Heart right ventricle (tissue), 16 donors: ENCODE data around the gene TMTC2. TPM values are rescaled to one million over a fixed set of nuclear protein-coding genes. Genes with fewer than 3 reads are reported as not detected.

Experiments used
- ATAC-seq, 8 donors: fragments of 200-7000 bp; cut with Tn5 transposase; one replicate each; pipeline ENCODE4 v1.9.1; 2020; ENCODE audit warnings: mild to moderate bottlenecking in 8 of 8, moderate library complexity in 8 of 8, moderate number of reproducible peaks in 1 of 8
- DNase-seq, 2 donors: peaks; one replicate each; pipeline ENCODE4 v3.0.0-alpha.2; 2020
- H3K27ac ChIP-seq, 10 donors: fragments of 200-600 bp; sonication (generic) in 2 of 10; one replicate each; pipeline versions ENCODE4 v1.5.0 to v1.8.0; 2020 to 2022; ENCODE audit warnings: mild to moderate bottlenecking in 3 of 10
- H3K27me3 ChIP-seq, 7 donors: fragments of 200-600 bp; one replicate each; pipeline ENCODE4 v1.8.0; 2021 to 2022; ENCODE audit warnings: mild to moderate bottlenecking in 2 of 7
- H3K36me3 ChIP-seq, 9 donors: fragments of 200-600 bp; sonication (generic) in 1 of 9; one replicate each; pipeline versions ENCODE4 v1.5.0 to v1.8.0; 2020 to 2022; ENCODE audit warnings: mild to moderate bottlenecking in 2 of 9
- H3K4me1 ChIP-seq, 9 donors: fragments of 200-600 bp; sonication (generic) in 1 of 9; one replicate each; pipeline versions ENCODE4 v1.5.0 to v1.8.0; 2020 to 2022; ENCODE audit warnings: mild to moderate bottlenecking in 4 of 9
- H3K4me3 ChIP-seq, 10 donors: fragments of 200-600 bp; sonication (generic) in 2 of 10; one replicate each; pipeline versions ENCODE4 v1.5.0 to v1.8.0; 2020 to 2022; ENCODE audit warnings: mild to moderate bottlenecking in 7 of 10, moderate library complexity in 2 of 10
- H3K9me3 ChIP-seq, 11 donors: fragments of 200-600 bp in 10 of 11; sonication (generic) in 2 of 11; one replicate each; pipeline versions ENCODE4 v1.5.0 to v1.8.0; 2013 to 2022; ENCODE audit warnings: mild to moderate bottlenecking in 2 of 11, control low read depth in 1 of 11, moderate library complexity in 1 of 11
- WGBS, 2 donors: extraction: QIAGEN DNeasy Blood & Tissue Kit; methylation state at CpG; one replicate each; pipeline ENCODE4 v1.1.7; 2013; ENCODE audit warnings: inconsistent platforms in 1 of 2; 5-methylcytosine and 5-hydroxymethylcytosine counted together
- intact Hi-C, 10 donors: fragments of 100-400 bp; cut with DNase I; formaldehyde crosslinking; loops; one replicate each; pipeline versions ENCODE4 v1.11.1 to v1.14.2; 2022
- polyA plus RNA-seq, 2 donors: library from polyadenylated mRNA; stranded (reverse); fragments of 200-250 nt; gene quantifications; one replicate each; pipeline ENCODE4 v1.2.3, GENCODE V29; 2013
- total RNA-seq, 10 donors: library from RNA; stranded (reverse); fragmentation: NEBNext Ultra II Directional in 3 of 10; extraction: Animal tissue kit (Norgen Biotek cat#: 25700) in 3 of 10; gene quantifications; one replicate each; pipeline versions ENCODE4 v1.2.1 to v1.2.4, GENCODE V29; 2021 to 2023
- TF ChIP-seq, protein P1 (sequence below), 9 donors: fragments of 200-600 bp; sonication (generic) in 2 of 9; IDR thresholded peaks; one replicate each; pipeline versions ENCODE4 v1.5.0 to v1.8.0; 2021 to 2022; ENCODE audit warnings: antibody characterized with exemption in 9 of 9, mild to moderate bottlenecking in 5 of 9, moderate library complexity in 1 of 9
- donor health status: Arrhythmogenic right ventricular cardiomyopathy.
- donor health status: ischemic (EF 13 %, LVEDD 7.1; RV severe dilation, severe dysfunction).
- donor health status: healthy with polysubstance abuse.
- donor health status: DM: no; HTN: yes; CAD: no.
- donor health status: DM: no; HTN: no; CAD: no.
- donor health status: ischemic (EF 25% LVEDD 6.9; RV normal size, moderate dysfunction).
- donor health status: ischemic (EF 25% LVEDD 5.7; RV mildly dilated, moderate dysfunction).
- donor health status: healthy.
- donor health status: DM: yes; HTN: yes; CAD: no.
- donor health status: Ischemic cardiomyopathy.
- donor health status: ischemic (EF 35%, LVEDD 5.7; RV mildly dilated, moderate dysfunction).
- donor health status: nonischemic (EF 11% LVEDD 7.7; RV severe dilation, severe dysfunction).
- donor health status: DM: yes; HTN: yes; CAD: no.
- donor health status: PGD.
- donor health status: ischemic (EF 29% LVEDD 5.4; RV normal size, mild dysfunction).
- donor health status: nonischemic (EF 23%, LVEDD 6.1; RV moderate dilation, normal function).

Gene TMTC2
- total and polyA plus RNA-seq, 12 donors, result 1.6 to 4.4 (median 2.6) TPM

DNA sequence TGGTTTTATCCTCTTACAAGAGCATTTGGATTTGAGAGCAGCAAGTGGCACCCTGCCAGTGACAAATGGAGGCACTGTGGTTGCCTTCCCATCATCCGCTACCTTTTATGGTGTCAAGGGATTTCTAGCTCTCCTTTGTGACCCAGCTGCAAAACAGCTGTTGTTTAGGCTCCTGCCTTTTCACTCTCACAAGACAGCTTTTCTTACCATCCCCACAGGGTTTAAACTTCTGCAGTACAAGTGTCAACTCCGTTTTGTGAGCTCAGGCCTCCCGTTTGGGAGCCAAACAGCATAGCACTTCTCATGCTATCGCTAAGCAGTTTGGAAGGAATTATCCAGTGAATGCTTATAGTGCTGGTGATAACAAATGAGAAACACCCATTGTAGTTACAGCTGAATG lies 331.4 kb downstream of the TMTC2 start:
- 57 to 66% methylated on average over 4 of the region's 4 CpGs for WGBS, 2 donors
- no peak for DNase-seq
- no peak overlapping the region for H3K27ac ChIP-seq

DNA sequence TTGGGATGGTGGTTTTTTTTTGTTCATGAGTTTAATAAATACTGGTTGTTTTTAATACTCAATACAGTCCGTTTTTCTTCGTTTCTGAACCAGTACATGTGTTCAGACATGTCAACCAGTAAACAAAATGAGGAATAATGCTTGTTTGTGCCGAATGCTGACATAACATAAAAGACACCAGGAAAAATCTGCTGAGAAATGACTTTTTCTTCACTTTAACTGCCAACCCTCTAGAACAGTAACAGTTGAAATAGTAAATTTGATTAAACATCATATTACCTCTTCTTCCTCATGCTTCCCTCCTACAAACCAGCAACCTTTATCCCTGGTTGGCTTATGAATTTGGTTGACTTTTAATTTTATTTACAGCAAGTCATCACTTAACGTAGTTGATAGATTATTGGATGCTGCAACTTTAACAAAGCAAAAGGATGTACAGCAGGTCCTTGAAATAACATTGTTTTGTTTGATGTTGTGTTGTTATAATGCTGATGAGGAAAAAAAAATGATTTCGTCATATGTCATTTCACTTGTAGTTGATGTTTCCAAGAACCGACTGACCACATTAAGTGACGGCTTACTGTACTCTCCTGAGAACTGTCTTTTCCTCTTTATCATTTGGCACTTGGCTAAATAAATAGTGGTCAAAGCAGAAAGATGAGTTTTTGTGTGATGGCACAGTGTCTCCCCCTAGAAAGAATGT lies 340.5 kb downstream of the TMTC2 start:
- TF ChIP-seq, protein P1, sequence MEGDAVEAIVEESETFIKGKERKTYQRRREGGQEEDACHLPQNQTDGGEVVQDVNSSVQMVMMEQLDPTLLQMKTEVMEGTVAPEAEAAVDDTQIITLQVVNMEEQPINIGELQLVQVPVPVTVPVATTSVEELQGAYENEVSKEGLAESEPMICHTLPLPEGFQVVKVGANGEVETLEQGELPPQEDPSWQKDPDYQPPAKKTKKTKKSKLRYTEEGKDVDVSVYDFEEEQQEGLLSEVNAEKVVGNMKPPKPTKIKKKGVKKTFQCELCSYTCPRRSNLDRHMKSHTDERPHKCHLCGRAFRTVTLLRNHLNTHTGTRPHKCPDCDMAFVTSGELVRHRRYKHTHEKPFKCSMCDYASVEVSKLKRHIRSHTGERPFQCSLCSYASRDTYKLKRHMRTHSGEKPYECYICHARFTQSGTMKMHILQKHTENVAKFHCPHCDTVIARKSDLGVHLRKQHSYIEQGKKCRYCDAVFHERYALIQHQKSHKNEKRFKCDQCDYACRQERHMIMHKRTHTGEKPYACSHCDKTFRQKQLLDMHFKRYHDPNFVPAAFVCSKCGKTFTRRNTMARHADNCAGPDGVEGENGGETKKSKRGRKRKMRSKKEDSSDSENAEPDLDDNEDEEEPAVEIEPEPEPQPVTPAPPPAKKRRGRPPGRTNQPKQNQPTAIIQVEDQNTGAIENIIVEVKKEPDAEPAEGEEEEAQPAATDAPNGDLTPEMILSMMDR (IDR thresholded peaks at IDR 0.05), result no peak
- 72 to 74% methylated on average over 7 of the region's 7 CpGs for WGBS, 2 donors
- intact Hi-C loops, result loop anchor here in 1 of 10 donors (2.0 kb wide), 1 partner anchor 16 kb away; no protein-coding TSS in a partner anchor
- no peaks in the 10 kb centered on the region for H3K27me3 ChIP-seq
- no peaks in the 10 kb centered on the region for H3K4me1 ChIP-seq
- no peaks in the 10 kb centered on the region for H3K9me3 ChIP-seq
- DNase-seq, result no peak
- no peak overlapping the region for H3K4me3 ChIP-seq
- H3K27ac ChIP-seq, result no peak overlapping the region
- H3K36me3 ChIP-seq, result no peaks in the 10 kb centered on the region
- no peak for ATAC-seq

More for the DNA sequence above, 331.4 kb downstream of the TMTC2 start:
- ATAC-seq, result peak in 2 of 8 donors; percentile 51 to 58
- TF ChIP-seq, protein P1 (IDR thresholded peaks at IDR 0.05), result no peak
- Histone ChIP-seq H3K27me3 (no peaks in the 10 kb centered on the region), H3K9me3 (no peaks in the 10 kb centered on the region), H3K4me1 (peaks cover 0 to 8% (median 4%) of the 10 kb centered on the region in 9 donors), H3K36me3 (no peaks in the 10 kb centered on the region), H3K4me3 (no peak overlapping the region)
- intact Hi-C loops, result no loop called here

DNA sequence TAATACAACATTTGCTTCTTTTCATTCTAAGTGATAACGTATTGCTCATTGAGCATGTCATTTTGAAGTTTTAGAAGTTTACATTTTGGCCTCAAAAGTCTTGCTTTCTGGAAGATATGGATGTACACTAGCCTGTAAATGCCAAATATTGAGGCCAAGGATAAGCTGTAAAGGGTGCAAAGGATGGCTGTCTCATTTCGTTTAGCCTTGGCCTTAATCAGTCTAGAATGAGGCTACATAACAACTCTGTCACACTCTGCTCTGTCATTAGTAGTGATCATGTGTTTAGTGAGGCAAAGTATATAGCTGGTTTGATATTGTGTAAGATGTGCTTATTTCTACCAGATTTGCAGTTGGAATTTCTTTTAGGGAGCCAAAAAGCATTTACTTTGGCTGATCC lies 344.5 kb downstream of the TMTC2 start:
- 59 to 74% methylated on average over 2 of the region's 2 CpGs for WGBS, 2 donors
- no peak for ATAC-seq
- no peak overlapping the region for H3K4me3 ChIP-seq
- TF ChIP-seq, protein P1 (IDR thresholded peaks at IDR 0.05), result no peak
- H3K9me3 ChIP-seq, result no peaks in the 10 kb centered on the region
- no peaks in the 10 kb centered on the region for H3K27me3 ChIP-seq
- H3K36me3 ChIP-seq, result no peaks in the 10 kb centered on the region
- intact Hi-C loops, result no loop called here
- no peak for DNase-seq
- no peaks in the 10 kb centered on the region for H3K4me1 ChIP-seq
- H3K27ac ChIP-seq, result no peak overlapping the region

DNA sequence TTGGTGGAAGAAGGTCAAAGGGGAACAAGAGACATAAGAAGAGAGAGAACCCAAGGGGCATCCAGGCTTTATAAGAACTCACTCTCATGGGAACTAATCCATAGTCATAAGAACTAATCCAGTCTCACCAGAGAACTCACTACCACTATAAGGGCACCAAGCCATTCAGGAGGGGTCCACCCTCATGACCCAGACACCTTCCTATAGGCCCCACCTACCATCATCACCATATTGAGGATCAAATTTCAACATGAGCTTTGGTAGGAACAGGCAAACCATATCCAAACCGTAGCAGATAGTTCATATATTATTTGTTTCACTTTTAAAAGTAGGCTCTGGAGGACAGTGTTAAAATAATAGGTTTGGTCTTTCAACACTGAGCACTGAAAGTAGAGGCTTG lies 350.1 kb downstream of the TMTC2 start:
- TF ChIP-seq, protein P1 (IDR thresholded peaks at IDR 0.05), result no peak
- Histone ChIP-seq H3K4me1 (no peaks in the 10 kb centered on the region), H3K4me3 (no peak overlapping the region), H3K36me3 (no peaks in the 10 kb centered on the region), H3K27me3 (no peaks in the 10 kb centered on the region), H3K27ac (no peak overlapping the region), H3K9me3 (no peaks in the 10 kb centered on the region)
- intact Hi-C loops, result loop anchor here in 1 of 10 donors (5.0 kb wide), 1 partner anchor 1955 kb away; no protein-coding TSS in a partner anchor
- DNase-seq (no peak), ATAC-seq (no peak)
- WGBS, 2 donors, result 82 to 86% methylated on average over 1 of the region's 1 CpG
